UCSD-AML1 (cell line): ENCODE measurements around the gene SPDYE6.
"Not testable (repeated sequence)": the region's sequence is repeated elsewhere in the genome, so short reads cannot be mapped to it uniquely, and the experiment has no call there.

Experiments
- DNase-seq: peaks from one replicate; lab custom pipeline; 2025; ENCODE audit not compliant: unreplicated experiment; lab: John Stamatoyannopoulos, UW

SPDYE6 gene

GRCh38 chr7:102356344-102356743 is at the start of gene SPDYE6:
SPDYE6 (minus strand) TSS chr7:102356444; CDS start chr7:102356023, 421 bp downstream.
- DNase-seq = not testable (repeated sequence)

GRCh38 chr7:102404862-102405188 is 48.6 kb upstream of the SPDYE6 start:
- not testable (repeated sequence) for DNase-seq

- DNase-seq = peak; percentile 17
Measured at GRCh38 chr7:102404005-102404861, 48.0 kb upstream of the SPDYE6 start.

- DNase-seq = no peak
Measured at GRCh38 chr7:102403563-102403962, 47.3 kb upstream of the SPDYE6 start.

GRCh38 chr7:102400360-102400759 is 44.1 kb upstream of the SPDYE6 start:
- DNase-seq = no peak

GRCh38 chr7:102398543-102398942 is 42.3 kb upstream of the SPDYE6 start:
- DNase-seq = no peak

GRCh38 chr7:102396710-102397019 is 40.4 kb upstream of the SPDYE6 start:
- no peak for DNase-seq

GRCh38 chr7:102395873-102396709 is 39.8 kb upstream of the SPDYE6 start, which contains the start of gene PRKRIP1:
PRKRIP1 (plus strand) TSS chr7:102396363; CDS start chr7:102396412, 49 bp downstream.
- peak; percentile 69 for DNase-seq

GRCh38 chr7:102395592-102395872 is 39.3 kb upstream of the SPDYE6 start:
- DNase-seq = no peak

- DNase-seq = no peak
Measured at GRCh38 chr7:102393467-102393866, 37.2 kb upstream of the SPDYE6 start.

GRCh38 chr7:102392330-102392729 is 36.1 kb upstream of the SPDYE6 start:
- no peak for DNase-seq

- peak; percentile 57 for DNase-seq
Measured at GRCh38 chr7:102390697-102391484, 34.6 kb upstream of the SPDYE6 start.

- DNase-seq = no peak
Measured at GRCh38 chr7:102389810-102390209, 33.6 kb upstream of the SPDYE6 start.

GRCh38 chr7:102387064-102387463 is 30.8 kb upstream of the SPDYE6 start:
- DNase-seq = no peak

- not testable (repeated sequence) for DNase-seq
Measured at GRCh38 chr7:102381696-102382425, 25.6 kb upstream of the SPDYE6 start.

- not testable (repeated sequence) for DNase-seq
Measured at GRCh38 chr7:102380837-102381236, 24.6 kb upstream of the SPDYE6 start.

GRCh38 chr7:102376964-102377466 is 20.8 kb upstream of the SPDYE6 start:
- no peak for DNase-seq

- not testable (repeated sequence) for DNase-seq
Measured at GRCh38 chr7:102372796-102373195, 16.6 kb upstream of the SPDYE6 start.

GRCh38 chr7:102370038-102370437 is 13.8 kb upstream of the SPDYE6 start:
- DNase-seq = not testable (repeated sequence)

- DNase-seq = not testable (repeated sequence)
Measured at GRCh38 chr7:102365390-102365789, 9.1 kb upstream of the SPDYE6 start.
